HG03135 (cell line): ENCODE measurements around the gene PIK3R6.

Source experiments
- ATAC-seq: cut with Tn5 transposase; IDR thresholded peaks from one replicate; pipeline ENCODE4 v1.9.1; 2021; ENCODE audit warnings: mild to moderate bottlenecking, moderate library complexity; ENCODE audit not compliant: unreplicated experiment

PIK3R6 gene

DNA sequence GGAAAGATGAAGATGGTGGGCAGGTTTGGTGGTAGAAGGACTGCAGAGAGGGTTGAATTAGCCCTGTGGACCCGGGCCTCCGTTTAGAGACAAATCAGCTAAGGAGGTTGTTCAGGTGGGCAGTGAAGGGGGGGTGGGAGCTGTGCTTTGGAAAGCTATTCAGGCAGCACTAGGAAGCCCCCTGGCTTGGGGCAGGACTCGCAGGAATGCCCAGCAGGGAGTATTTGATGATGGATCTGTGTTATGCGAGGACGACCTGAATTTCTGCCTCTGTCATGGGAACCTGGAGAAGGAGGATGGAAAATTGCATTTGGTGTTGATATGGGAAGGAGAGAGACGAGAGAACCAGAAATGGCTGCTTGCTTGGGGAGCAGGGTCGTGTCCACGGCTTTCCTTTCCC, 112.6 kb downstream of the PIK3R6 start:
- ATAC-seq, result no peak

DNA sequence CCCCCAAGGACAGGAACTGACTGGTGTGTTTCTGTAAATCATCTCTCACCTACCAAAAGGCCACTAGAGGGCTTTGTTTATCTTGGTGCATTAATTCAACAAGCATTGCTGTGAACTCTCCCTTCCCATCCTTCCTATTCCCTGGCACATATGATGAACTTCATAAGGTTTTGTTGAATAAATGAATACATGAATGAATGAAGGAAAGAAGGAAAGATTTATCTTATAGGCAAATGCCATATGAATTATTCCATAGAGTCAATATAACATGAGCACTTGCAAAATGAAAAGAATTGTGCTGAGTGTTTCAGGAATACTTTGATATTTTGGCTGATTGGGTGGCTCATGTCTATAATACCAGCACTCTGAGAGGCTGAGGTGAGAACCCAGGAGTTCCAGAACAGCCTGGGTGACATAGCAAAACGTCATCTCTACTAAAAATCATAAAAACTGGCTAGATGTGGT, 113.5 kb downstream of the PIK3R6 start:
- ATAC-seq, result no peak

DNA sequence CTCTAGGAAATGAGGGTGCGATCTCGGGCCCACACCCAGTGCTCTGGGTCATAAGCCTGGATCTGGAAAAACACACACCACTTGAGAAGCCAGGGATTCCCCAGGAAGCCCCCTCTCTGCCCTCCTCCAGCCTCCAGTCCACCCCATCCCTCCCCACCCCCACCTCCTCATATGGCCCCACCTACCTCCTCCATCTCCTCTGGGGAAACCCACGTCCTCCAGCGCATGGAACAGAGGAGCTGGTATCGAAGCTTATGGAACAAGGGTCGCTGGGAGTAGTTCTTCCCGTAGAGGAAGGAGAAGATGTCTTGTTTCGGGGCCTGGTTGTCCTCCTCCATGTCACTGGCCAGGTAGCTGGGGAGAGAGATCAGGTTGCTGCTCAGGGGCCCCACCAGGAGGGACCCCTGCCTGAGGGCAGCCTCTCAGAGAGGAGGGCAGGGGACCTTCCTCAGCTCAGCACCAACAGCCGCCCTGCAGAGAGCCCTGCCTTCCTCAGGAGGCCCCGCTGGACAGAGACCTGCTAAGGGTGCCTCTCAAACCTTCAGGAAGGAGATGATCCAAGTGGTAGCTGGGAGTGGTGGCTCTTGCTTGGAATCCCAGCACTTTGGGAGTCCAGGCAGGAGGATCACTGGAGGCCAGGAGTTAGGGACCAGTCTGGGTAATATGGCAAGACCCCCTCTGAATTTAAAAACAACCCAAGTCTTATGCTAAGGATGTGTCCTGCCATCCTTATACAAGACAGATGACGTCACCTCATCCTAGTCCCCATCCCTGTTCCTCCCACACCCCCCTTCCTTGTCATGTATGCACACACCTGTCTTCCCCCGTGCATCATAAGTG, 114.1 kb downstream of the PIK3R6 start:
- ATAC-seq, result no peak
